Right kidney (tissue), 1 donor: ENCODE results near the gene ZNF638.
"Not testable (repeated sequence)": the region's sequence is repeated elsewhere in the genome, so short reads cannot be mapped to it uniquely, and the experiment has no call there.

Experiments used
- DNase-seq: peaks from one replicate; pipeline ENCODE4 v3.0.0-alpha.2; 2016

Gene ZNF638

GRCh38 chr2:71402427-71402826, 70.8 kb downstream of the ZNF638 start:
- DNase-seq = no peak

- no peak for DNase-seq
Observed at GRCh38 chr2:71409611-71410010, 78.0 kb downstream of the ZNF638 start.

GRCh38 chr2:71410696-71411095, 79.1 kb downstream of the ZNF638 start:
- DNase-seq = no peak

- DNase-seq = not testable (repeated sequence)
Observed at GRCh38 chr2:71416866-71417265, 85.3 kb downstream of the ZNF638 start.

GRCh38 chr2:71417300-71418202, 86.0 kb downstream of the ZNF638 start:
- DNase-seq = peak; percentile 11

GRCh38 chr2:71419145-71419544, 87.6 kb downstream of the ZNF638 start:
- no peak for DNase-seq

- DNase-seq = no peak
Observed at GRCh38 chr2:71419976-71420375, 88.4 kb downstream of the ZNF638 start.

GRCh38 chr2:71422786-71423185, 91.2 kb downstream of the ZNF638 start:
- DNase-seq = no peak

- DNase-seq = no peak
Observed at GRCh38 chr2:71423817-71424420, 92.3 kb downstream of the ZNF638 start.

- no peak for DNase-seq
Observed at GRCh38 chr2:71426721-71427120, 95.1 kb downstream of the ZNF638 start.

- DNase-seq = no peak
Observed at GRCh38 chr2:71428472-71429383, 97.1 kb downstream of the ZNF638 start.

- not testable (repeated sequence) for DNase-seq
Observed at GRCh38 chr2:71445142-71445541, 113.6 kb downstream of the ZNF638 start.

- DNase-seq = no peak
Observed at GRCh38 chr2:71446505-71446904, 114.9 kb downstream of the ZNF638 start.

- no peak for DNase-seq
Observed at GRCh38 chr2:71449343-71449742, 117.8 kb downstream of the ZNF638 start.

- DNase-seq = no peak
Observed at GRCh38 chr2:71451705-71452104, 120.1 kb downstream of the ZNF638 start.

- DNase-seq = no peak
Observed at GRCh38 chr2:71452565-71452964, 121.0 kb downstream of the ZNF638 start.

- DNase-seq = peak; percentile 68
Observed at GRCh38 chr2:71453404-71454220, 122.0 kb downstream of the ZNF638 start, which contains the start of gene DYSF. TSS of gene DYSF (plus strand) at chr2:71453561.

- DNase-seq = peak; percentile 20
Observed at GRCh38 chr2:71454221-71455010, 122.8 kb downstream of the ZNF638 start.

- no peak for DNase-seq
Observed at GRCh38 chr2:71455011-71455740, 123.6 kb downstream of the ZNF638 start.
